ENCODE results near the gene STX2.
"Not testable (repeated sequence)": the region's sequence is repeated elsewhere in the genome, so short reads cannot be mapped to it uniquely, and the experiment has no call there.

STX2 gene

DNA sequence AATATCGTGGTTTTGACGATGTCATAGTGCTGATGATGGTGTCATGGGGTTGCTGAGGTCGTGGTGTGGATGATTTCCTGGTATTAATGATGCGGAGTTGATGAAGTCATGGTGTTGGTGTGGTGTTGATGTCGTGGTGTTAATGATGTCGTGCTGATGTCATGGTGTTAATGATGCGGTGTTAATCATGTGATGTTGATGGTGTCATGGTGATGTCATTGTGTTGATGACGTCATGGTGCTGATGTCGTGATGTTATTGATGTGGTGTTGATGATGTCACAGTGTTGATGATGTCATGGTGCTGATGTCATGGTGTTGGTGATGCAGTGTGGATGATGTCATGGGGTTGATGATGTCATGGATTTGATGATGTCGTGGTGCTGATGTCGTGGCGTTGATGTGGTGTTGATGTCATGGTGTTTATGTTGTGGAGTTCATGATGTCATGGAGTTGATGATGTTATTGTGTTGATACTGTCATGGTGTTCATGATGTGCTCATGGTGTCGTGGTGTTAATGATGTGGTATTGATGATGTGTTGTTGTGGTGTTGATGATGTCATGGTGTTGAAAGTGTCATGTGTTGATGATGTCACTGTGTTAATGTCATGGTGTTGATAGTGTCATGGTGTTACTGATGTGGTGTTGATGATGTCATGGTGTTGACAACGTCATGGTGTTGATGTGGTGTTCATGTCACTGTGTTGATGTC, 74.4 kb downstream of the STX2 start:
- no peak for DNase-seq (ENCODE audit: low read depth)

DNA sequence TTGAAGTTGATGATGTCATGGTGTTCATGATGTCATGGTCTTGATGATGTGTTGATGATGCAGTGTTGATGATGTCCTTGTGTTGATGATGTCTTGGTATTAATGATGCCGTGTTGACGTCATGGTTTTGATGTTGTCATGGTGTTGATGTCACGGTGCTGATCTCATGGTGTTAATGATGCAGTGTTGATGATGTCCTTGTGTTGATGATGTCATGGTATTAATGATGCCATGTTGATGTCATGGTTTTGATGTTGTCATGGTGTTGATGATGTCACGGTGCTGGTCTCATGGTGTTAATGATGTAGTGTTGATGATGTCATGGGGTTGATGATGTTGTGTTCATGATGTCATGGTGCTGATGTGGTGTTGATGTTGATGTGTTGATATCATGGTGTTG, 75.0 kb downstream of the STX2 start:
- no peak for DNase-seq (ENCODE audit: low read depth)

DNA sequence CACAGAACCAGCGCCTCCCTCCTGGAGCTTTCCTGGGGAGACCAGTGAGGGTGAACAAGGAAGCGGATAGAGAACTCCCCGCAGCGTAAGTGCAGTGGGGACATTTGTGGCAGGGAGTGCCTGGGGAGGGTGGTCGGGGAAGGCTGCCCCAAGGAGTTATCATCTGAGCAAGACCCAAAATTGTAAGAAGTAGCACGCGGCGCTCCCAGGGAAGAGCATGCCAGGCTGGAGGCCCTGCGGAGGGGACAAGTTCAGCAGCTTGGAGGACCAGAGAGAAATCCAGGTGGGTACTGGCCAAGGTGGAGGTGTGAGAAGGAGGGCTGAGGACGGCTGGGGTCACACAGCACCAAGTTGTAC, 76.8 kb downstream of the STX2 start:
- DNase-seq (ENCODE audit: low read depth) = no peak

DNA sequence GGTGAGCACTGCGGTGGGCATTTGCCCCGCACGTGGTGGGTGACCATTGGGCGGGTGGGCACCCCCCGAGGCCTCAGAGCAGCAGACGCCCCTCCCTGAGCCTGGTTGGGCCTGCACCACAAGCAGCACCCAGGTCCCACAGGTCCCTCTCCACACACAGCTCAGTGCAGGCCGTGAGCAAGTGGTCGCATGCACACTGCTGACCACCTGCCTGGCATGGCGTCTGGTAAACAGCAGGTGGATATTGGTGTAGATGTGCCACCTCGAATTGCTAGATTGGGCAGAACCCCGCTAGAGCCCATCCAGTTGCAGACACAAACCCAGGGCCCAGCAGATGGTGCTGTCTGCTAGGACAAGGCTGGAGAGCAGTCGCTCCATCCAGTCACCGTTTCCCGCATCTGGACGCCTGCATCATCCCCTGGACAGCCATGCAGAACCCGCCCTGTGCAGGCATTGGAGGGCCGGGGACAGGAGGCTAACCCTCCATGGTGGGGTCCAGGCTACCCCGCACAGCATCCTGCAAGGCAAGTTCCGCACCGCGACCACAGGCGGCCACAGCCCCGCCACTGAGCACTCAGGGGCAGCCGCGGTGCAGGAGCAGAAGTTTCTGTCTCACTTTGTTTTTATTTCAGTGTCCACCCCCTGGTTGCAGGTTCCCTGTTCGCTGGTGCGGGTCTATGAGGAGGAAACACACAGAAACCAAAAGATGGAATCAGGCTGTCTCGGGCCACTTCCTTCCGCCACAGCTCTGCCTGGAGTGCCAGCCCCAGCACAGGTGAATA, 77.3 kb downstream of the STX2 start:
- peak; percentile 17 for DNase-seq (ENCODE audit: low read depth)

DNA sequence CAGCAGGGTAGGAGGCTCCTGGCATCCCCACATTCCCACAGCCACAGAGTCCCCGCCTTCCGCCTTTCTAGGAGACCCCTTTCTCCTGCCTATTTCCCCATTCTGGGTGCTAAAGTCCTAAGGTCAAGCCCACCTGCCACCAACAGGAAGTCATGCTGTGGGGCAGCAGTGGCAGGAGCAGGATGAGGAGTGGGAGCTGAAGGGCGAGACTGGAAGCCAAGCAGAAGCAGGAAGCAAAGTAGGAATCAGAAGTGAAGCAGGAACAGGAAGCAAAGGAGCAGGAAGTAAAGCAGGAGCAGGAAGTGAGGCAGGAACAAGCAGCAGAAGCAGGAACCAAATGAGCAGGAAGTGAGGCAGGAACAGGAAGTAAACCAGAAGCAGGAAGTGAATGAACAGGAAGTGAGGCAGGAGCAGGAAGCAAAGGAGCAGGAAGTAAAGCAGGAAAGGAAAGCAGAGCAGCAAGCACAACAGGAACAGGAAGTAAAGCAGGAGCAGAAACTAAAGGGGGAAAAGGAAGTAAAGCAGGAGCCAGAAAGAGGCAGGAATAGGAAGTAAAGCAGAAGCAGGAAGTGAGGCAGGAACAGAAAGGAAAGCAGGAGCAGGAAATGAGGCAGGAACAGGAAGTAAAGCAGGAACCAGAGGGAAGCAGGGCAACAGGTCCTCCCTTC, 84.7 kb downstream of the STX2 start:
- DNase-seq (ENCODE audit: low read depth) = no peak

DNA sequence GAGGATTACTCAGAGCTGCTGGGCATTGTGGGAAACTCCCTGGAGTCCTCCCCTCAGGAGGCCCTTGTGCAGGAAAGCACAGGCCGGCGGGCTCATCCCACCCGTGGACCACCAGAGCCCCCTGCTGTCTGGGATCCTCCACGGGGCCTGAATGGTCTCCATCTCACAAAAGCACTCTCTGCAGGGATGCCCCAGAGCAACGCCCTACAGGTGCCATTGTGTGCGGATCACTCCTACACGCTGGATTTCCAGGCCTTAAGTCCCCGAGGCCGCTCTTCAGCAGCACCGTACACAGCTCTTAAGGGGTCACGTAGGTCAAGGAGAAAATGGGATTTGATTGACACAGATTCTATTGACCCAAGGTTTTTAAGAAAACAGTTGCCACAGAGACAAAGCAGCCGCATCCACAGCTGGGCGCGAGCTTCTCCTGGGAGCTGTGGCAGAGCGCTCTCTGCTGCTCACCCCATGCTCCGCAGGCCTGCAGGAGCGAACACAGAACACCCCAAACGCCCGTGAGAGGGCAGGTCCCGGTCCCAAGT, 86.3 kb downstream of the STX2 start:
- DNase-seq (ENCODE audit: low read depth) = no peak

DNA sequence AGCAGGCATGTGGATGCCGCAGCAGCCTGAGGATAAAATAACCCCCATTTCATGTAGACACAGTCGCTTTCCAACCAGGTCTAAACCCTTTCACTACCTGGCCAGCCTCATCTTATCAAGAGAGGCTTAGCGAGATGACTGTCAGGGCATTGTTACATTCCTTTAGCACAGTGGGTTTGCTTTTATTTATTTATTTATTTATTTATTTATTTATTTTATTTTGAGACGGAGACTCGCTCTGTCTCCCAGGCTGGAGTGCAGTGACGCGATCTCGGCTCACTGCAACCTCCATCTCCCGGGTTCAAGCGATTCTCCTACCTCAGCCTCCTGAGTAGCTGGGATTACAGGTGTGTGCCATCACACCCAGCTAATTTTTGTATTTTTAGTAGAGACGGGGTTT, 87.0 kb downstream of the STX2 start:
- DNase-seq (ENCODE audit: low read depth) = not testable (repeated sequence)

DNA sequence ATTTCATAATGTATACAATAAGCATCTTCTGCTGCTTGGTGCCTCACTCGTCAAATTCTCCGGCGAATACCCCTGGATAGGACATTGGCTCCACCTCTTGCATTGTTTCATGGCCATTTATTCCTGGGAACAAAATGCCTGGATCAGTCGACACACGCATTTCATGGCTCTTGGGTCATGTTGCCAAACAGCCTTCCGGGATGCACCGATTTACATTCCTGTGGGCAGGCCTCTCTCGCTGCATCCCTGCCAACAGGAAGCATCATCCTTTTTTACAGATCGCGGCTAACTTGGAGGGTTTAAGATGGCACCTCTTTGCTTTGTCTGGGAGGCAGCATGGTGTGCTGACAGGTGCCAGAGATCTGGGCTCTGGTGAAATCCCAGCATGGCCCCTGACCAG, 90.3 kb downstream of the STX2 start:
- DNase-seq (ENCODE audit: low read depth) = no peak

DNA sequence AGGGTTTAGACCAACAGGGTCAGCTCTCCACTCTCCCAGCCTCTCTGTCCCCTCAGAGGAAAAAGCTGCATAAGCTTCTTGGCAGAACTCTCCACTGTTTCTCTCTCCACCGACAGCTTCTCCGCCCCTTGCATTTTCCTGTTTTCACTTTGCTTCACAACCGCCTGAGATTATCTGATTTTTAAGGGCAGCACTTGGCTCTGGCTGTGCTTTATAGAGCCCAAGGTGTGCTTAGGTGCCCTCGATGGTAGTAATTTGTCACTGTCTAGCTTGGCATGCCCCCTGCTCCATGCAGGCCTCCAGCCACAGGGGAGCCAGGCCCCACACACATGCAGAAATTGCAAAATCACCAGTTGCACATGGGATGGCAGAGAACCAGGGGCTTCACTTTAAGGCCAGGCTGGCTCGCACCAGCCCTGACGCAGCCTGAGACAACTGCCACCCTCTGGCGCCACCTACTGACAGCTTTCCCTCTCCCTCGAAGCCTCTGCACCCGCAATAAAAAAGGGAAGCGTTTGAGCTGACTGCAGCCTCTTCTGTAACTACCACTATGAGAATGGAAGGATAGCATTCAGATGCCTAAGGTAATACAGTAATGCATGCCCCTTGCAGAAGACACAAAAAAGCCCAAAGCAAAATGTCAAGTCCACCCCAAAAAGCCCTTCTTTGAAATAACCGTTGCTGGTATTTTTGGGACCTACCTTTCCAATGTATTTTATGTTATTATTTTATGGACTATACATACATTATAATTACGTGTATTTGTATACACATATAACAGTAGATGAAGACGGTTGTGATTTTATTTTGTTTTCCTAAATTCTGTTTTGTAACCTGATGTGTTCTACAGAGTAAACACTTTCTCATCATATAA, 90.9 kb downstream of the STX2 start:
- DNase-seq (ENCODE audit: low read depth) = peak; percentile 12

DNA sequence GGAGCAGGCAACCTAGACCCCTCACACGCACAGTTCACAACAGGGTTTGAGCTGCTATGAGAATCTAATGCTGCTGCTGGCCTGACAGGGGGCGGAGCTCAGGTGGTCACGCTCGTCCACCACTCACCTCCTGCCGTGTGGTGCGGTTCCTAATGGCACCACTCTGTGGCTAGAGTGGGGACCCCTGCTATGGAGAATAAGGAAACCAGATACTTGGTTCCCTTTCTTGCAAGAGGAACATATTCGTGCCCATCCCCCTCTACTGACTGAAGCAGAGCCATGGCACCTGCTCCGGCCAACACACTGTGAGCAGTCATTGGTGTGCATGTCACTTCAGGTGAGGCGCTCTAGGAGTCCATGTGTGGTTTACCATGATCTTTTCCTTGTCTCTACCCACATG, 92.5 kb downstream of the STX2 start:
- DNase-seq (ENCODE audit: low read depth) = no peak

DNA sequence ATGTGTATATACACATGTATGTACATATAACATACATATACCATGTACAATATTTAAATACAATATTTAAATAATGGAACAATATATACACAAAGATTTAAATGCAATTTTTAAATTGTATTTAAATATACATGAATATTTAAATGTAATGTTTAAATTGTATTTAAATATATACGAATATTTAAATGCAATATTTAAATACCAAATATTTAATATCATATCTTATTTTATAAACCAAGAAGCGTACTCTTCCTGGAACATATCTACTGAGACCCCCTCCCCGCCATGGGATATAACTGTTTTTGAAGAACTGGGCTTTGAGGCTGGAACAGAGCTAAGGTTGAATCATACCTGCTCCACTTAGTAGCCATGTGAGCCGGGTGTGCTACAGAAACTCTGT, 93.1 kb downstream of the STX2 start:
- no peak for DNase-seq (ENCODE audit: low read depth)

DNA sequence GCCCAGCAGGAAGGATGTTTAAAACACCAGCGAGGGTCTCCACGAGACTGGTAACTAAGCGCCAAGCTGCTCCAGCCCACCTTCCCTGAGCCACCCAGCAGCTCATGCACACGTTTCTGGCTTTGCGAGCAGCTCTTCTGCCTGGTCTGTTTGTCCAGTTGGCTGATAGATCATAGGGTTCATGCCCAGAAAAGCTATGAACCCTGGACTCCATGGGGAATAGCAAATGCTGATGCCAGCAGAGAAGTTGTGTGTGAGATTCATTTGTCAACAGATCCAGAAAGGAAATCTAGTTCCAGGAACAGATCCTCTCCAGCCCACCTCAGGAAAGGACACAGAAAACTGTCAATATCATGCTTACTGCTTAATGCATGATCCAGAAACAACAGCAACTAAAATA, 94.8 kb downstream of the STX2 start:
- no peak for DNase-seq (ENCODE audit: low read depth)

DNA sequence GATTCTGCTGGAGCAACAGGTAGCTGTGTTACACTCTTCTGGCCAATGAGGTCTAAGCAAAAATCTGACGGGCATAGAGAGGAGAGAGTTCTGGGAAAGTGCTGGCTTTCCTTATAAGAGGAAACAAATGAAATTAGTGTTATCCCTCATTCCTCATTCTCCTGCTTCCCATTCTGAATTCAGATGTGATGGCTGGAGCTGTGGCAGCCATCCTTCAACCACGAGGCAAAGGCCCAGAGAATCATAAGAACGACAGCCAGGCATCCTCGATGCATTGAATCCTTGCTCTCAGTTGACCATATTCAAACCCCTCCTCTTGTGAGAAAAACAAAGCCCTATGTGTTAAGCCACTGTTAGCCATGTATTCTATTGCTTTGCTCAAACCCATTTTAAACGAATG, 95.4 kb downstream of the STX2 start:
- DNase-seq (ENCODE audit: low read depth) = no peak

DNA sequence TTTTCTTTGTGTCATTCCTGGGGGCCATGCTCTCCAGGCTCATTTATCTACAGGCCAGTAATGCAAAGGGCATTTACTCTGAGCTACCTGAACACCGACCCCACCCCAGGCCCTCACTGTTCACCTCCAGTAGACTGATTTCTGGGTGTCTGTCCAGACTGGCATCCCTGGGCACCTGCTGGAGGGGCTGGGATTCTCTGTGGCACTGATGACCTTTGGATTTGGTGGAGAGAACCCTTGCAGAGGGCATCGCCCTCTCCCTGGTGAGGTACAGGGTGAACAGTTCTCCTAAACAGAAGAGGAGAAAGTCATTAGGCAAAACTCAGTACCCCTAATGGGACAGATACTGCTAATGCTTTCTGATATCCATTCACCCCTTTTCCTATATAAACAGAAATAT, 95.9 kb downstream of the STX2 start:
- DNase-seq (ENCODE audit: low read depth) = no peak

DNA sequence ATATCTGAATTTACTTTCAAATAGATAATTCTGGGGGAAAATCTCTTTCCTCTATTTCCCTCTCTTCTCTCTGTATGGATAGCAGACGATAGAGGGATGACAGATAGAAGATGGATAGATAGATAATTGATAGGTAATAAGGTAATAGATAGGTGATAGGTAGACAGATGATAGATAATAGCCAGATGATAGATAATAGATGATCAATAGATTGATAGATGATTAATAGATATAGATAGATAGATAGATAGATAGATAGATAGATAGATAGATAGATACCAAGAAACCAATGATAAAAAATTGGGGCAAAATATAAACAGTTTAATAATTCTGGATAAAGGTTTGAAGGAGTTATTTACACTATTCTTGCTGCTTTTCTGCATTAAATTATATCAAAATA, 96.3 kb downstream of the STX2 start:
- no peak for DNase-seq (ENCODE audit: low read depth)

DNA sequence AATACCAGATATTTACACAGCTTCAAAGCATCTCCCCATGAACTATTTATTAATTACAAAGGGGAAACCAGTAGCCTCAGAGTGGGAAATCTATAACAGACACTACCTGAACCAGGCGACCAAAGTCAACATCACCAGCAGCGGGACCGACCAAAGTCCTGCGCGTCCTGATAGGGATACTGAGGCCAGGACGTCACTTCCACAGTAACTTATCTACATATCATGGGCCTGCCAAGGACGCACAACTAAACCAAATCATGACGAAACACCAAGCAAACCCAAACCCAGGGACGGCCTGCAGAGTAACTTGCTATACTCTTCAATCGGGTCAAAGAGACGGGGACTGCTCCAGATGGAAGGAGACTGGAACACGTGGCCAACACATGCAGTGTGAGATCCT, 96.9 kb downstream of the STX2 start:
- DNase-seq (ENCODE audit: low read depth) = no peak
